Kidney epithelial cell (primary cell): ENCODE data around the gene HIC1. TPM values are rescaled to one million over a fixed set of nuclear protein-coding genes. Genes with fewer than 3 reads are reported as not detected.

ENCODE experiments used
- DNase-seq: peaks from one replicate; pipeline ENCODE4 v3.0.0-alpha.2; 2010; ENCODE audit warnings: low read depth
- H3K27me3 ChIP-seq: 2 replicates; pipeline ENCODE4 v1.6.0; 2011; ENCODE audit warnings: low read length; ENCODE audit not compliant: control insufficient read depth, insufficient read depth
- H3K36me3 ChIP-seq: 2 replicates; pipeline ENCODE4 v1.5.1; 2011; ENCODE audit warnings: low read length; ENCODE audit not compliant: control insufficient read depth, insufficient read depth
- H3K4me3 ChIP-seq: 2 replicates; pipeline ENCODE4 v1.5.1; 2011; ENCODE audit warnings: low read depth, mild to moderate bottlenecking, control low read depth, low read length
- total RNA-seq: library from RNA; depleted of rRNA; stranded (reverse); fragments of >200 nt; gene quantifications from 2 replicates; pipeline ENCODE4 v1.2.3, GENCODE V29; 2015
- TF ChIP-seq, protein P1 (sequence below): IDR thresholded peaks from 2 replicates; pipeline ENCODE4 v1.5.1; 2011; ENCODE audit warnings: mild to moderate bottlenecking, moderate library complexity, low read length, control low read depth, inconsistent platforms; ENCODE audit not compliant: insufficient read depth, poor library complexity, severe bottlenecking

Gene HIC1
- total RNA-seq, 1 donor from 2014 or later = 11.9 TPM

DNA sequence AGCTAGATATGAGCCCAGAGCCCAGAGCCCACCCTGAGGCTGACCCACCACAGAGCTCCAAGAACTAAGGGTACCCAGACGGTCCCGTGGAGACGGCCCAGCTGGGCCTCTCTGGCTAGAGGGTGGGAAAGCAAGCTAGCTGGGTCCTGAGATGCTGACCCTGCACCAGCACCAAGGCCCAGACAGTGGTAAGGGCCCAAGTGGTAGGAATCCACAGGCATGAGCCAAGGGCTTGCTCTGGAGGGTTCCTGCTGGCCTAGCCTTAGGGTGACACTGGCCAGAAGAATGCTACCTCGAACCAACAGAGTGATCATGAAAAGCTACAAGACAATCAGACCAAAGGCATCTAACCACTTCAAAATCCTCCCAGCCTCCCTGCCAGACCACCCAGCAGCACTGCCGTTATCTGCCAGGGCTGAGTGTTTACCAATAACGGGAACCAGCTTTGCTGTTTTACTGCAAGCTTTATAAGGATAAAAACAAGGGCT lies 13.2 kb downstream of the HIC1 start:
- no peak for DNase-seq

DNA sequence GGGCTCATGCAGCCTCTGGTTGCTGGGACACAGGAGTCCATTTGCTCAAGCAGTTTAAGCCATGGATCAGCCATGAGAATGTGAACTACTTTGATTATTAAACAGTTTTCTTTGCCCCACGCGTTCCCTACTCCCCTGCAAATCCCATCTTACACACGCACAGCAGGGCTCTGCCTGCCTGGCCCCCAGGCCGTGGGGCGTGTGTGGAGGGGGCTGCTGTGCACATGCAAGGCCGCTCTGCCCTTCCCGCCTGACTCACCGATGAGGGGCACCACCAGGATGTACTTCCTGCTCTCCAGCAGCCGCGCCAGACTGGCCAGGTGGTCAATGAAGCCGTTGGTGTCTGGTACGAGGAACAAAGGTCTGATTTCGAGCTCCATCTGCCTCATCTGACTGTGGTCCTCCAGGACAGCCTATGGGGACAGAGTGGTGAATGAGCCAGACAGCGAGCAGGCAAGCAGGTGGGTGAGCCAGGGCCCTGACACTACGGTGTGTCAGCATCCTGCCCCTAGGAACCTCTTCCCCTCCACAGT lies 13.7 kb downstream of the HIC1 start:
- Histone ChIP-seq H3K27me3 (no peaks in the 10 kb centered on the region), H3K4me3 (no peak overlapping the region), H3K36me3 (peaks cover 1% of the 10 kb centered on the region)
- TF ChIP-seq, protein P1, sequence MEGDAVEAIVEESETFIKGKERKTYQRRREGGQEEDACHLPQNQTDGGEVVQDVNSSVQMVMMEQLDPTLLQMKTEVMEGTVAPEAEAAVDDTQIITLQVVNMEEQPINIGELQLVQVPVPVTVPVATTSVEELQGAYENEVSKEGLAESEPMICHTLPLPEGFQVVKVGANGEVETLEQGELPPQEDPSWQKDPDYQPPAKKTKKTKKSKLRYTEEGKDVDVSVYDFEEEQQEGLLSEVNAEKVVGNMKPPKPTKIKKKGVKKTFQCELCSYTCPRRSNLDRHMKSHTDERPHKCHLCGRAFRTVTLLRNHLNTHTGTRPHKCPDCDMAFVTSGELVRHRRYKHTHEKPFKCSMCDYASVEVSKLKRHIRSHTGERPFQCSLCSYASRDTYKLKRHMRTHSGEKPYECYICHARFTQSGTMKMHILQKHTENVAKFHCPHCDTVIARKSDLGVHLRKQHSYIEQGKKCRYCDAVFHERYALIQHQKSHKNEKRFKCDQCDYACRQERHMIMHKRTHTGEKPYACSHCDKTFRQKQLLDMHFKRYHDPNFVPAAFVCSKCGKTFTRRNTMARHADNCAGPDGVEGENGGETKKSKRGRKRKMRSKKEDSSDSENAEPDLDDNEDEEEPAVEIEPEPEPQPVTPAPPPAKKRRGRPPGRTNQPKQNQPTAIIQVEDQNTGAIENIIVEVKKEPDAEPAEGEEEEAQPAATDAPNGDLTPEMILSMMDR = no peak
- peak; percentile 61 for DNase-seq

More for the DNA sequence above, 13.2 kb downstream of the HIC1 start:
- Histone ChIP-seq H3K36me3 (peaks cover 1% of the 10 kb centered on the region), H3K27me3 (no peaks in the 10 kb centered on the region), H3K4me3 (no peak overlapping the region)
- TF ChIP-seq, protein P1 = no peak

GRCh38 chr17:2070241-2071023 lies 15.5 kb downstream of the HIC1 start:
- H3K36me3 ChIP-seq = no peaks in the 10 kb centered on the region

GRCh38 chr17:2071024-2071385 lies 16.1 kb downstream of the HIC1 start:
- Histone ChIP-seq H3K4me3 (no peak overlapping the region), H3K27me3 (no peaks in the 10 kb centered on the region), H3K36me3 (no peaks in the 10 kb centered on the region)
- no peak for DNase-seq
- TF ChIP-seq, protein P1 = no peak

More at GRCh38 chr17:2070241-2071023, 15.5 kb downstream of the HIC1 start:
- Histone ChIP-seq H3K4me3 (no peak overlapping the region), H3K27me3 (no peaks in the 10 kb centered on the region)
- no peak for DNase-seq
- TF ChIP-seq, protein P1 = no peak

- TF ChIP-seq, protein P1 = no peak
- DNase-seq = no peak
- Histone ChIP-seq H3K27me3 (no peaks in the 10 kb centered on the region), H3K36me3 (no peaks in the 10 kb centered on the region), H3K4me3 (no peak overlapping the region)
Measured at GRCh38 chr17:2071455-2072281, 16.8 kb downstream of the HIC1 start.
